Uterus (tissue), 4 donors: Measurements from ENCODE around the gene NPHP4. TPM values are rescaled to one million over a fixed set of nuclear protein-coding genes. Genes with fewer than 3 reads are reported as not detected.

Experiments
- DNase-seq, 2 donors: peaks; one replicate each; pipeline ENCODE4 v3.0.0-alpha.2; 2019 to 2020
- H3K27ac ChIP-seq, 2 donors: fragments of 200-600 bp; sonication (generic); 1 replicate in 1 of 2; 2 replicates in 1 of 2; pipeline ENCODE4 v1.5.1; 2016 to 2018
- H3K27me3 ChIP-seq, 2 donors: fragments of 200-600 bp; sonication (generic); one replicate each; pipeline ENCODE4 v1.5.1; 2018 to 2019; ENCODE audit warnings: control low read depth in 1 of 2
- H3K36me3 ChIP-seq, 2 donors: fragments of 200-600 bp; sonication (generic); one replicate each; pipeline ENCODE4 v1.5.1; 2019; ENCODE audit warnings: control low read depth in 1 of 2
- H3K4me1 ChIP-seq, 2 donors: fragments of 200-600 bp; sonication (generic); one replicate each; pipeline ENCODE4 v1.5.1; 2018 to 2019; ENCODE audit warnings: control low read depth in 1 of 2
- H3K4me3 ChIP-seq, 2 donors: fragments of 200-600 bp; sonication (generic); 1 replicate in 1 of 2; 2 replicates in 1 of 2; pipeline ENCODE4 v1.5.1; 2018 to 2019; ENCODE audit warnings: mild to moderate bottlenecking in 1 of 2
- H3K9me3 ChIP-seq, 2 donors: fragments of 200-600 bp; sonication (generic); one replicate each; pipeline ENCODE4 v1.5.1; 2019; ENCODE audit warnings: control low read depth in 1 of 2
- CTCF ChIP-seq, 4 experiments: fragments of 200-600 bp in 2 of 4; fragments of 450-650 bp in 2 of 4; sonication (generic) in 2 of 4; IDR thresholded peaks; one replicate each; pipeline ENCODE4 v1.5.1; 2016 to 2019; ENCODE audit warnings: antibody characterized with exemption in 4 of 4, mild to moderate bottlenecking in 2 of 4, moderate library complexity in 1 of 4
- POLR2A ChIP-seq, 2 donors: fragments of 450-650 bp; IDR thresholded peaks; one replicate each; pipeline ENCODE4 v1.6.1; 2016; ENCODE audit warnings: antibody characterized with exemption in 2 of 2, mild to moderate bottlenecking in 1 of 2, moderate library complexity in 1 of 2
- intact Hi-C: fragments of 100-400 bp; cut with DNase I; formaldehyde crosslinking; loops from one replicate; pipeline ENCODE4 v1.15.1; 2023; ENCODE audit warnings: low total_unique reads
- total RNA-seq, 4 donors: library from RNA; depleted of rRNA in 3 of 4; stranded (reverse); fragments of >200 nt in 3 of 4; gene quantifications; one replicate each; pipeline versions ENCODE4 v1.1.0 to v1.2.4, GENCODE V29; 2014 to 2023
- donor health status: DM: yes; HTN: yes; CAD: no.

Gene NPHP4
- total RNA-seq, 4 donors from 2014 or later, result 1.3 to 16.2 (median 7.0) TPM

DNA sequence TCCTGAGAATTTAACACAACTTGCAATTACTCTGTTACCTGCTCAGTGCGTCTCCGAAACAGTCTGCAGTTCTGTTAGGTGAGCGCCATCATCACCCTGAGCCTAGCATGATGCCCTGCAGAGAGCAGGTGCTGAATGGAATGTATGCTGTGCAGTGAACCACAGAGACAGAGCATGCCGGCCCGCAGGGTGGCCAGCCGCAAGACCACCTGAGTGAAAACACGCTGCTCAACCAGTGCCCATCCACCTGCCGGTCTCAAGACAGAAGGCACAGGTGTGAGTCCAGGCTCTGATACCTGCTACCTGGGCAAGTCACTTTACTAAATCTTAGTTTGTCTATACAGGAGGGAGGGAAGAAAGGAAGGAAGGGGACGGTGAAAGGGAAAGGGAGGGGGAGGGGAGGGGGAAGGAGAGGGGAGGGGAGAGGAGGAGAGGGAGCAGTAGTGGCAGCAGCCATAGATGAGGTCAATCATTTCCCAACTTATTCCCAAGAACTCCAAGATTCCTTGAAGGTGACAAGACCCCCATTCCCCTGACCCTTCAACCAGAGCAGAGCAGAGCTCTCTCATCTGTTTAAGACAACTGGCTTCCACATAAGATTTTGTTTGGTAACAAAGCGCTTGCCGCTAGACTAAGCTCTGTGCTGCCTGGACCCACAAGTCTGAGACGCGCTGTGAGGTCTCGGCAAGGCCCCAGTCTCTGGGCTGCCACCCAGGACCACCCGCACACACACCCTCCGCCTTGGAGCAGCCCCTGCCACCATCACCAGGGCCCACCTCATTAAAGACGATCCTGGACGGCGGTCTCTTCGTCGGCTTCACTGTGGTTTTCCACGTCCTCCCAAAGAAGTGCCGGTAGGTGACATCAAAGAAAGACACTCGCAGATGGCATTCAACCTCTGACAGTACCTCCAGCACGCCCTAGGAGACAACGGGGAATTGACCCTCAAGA is 14.5 kb downstream of the NPHP4 start:
- intact Hi-C loops, result no loop called here
- no peak for DNase-seq
- Histone ChIP-seq H3K4me3 (no peak overlapping the region), H3K4me1 (no peaks in the 10 kb centered on the region), H3K27me3 (no peaks in the 10 kb centered on the region), H3K9me3 (no peaks in the 10 kb centered on the region), H3K36me3 (no peaks in the 10 kb centered on the region), H3K27ac (no peak overlapping the region)
- TF ChIP-seq CTCF (IDR thresholded peaks at IDR 0.05) (no peak), POLR2A (IDR thresholded peaks at IDR 0.05) (no peak)

GRCh38 chr1:5976726-5977493 is 15.3 kb downstream of the NPHP4 start:
- H3K4me1 ChIP-seq, result no peaks in the 10 kb centered on the region
- intact Hi-C loops, result no loop called here
- no peaks in the 10 kb centered on the region for H3K9me3 ChIP-seq
- H3K36me3 ChIP-seq, result no peaks in the 10 kb centered on the region
- no peak overlapping the region for H3K27ac ChIP-seq
- no peak for DNase-seq
- no peaks in the 10 kb centered on the region for H3K27me3 ChIP-seq
- H3K4me3 ChIP-seq, result no peak overlapping the region
- TF ChIP-seq CTCF (IDR thresholded peaks at IDR 0.05) (no peak), POLR2A (IDR thresholded peaks at IDR 0.05) (no peak)

- no peaks in the 10 kb centered on the region for H3K4me1 ChIP-seq
- H3K36me3 ChIP-seq, result no peaks in the 10 kb centered on the region
- TF ChIP-seq POLR2A (IDR thresholded peaks at IDR 0.05) (no peak), CTCF (IDR thresholded peaks at IDR 0.05) (no peak)
- H3K4me3 ChIP-seq, result no peak overlapping the region
- intact Hi-C loops, result no loop called here
- no peak overlapping the region for H3K27ac ChIP-seq
- no peaks in the 10 kb centered on the region for H3K27me3 ChIP-seq
- no peak for DNase-seq
- H3K9me3 ChIP-seq, result no peaks in the 10 kb centered on the region
These were observed 16.0 kb downstream of the NPHP4 start for GRCh38 chr1:5976231-5976630.

DNA sequence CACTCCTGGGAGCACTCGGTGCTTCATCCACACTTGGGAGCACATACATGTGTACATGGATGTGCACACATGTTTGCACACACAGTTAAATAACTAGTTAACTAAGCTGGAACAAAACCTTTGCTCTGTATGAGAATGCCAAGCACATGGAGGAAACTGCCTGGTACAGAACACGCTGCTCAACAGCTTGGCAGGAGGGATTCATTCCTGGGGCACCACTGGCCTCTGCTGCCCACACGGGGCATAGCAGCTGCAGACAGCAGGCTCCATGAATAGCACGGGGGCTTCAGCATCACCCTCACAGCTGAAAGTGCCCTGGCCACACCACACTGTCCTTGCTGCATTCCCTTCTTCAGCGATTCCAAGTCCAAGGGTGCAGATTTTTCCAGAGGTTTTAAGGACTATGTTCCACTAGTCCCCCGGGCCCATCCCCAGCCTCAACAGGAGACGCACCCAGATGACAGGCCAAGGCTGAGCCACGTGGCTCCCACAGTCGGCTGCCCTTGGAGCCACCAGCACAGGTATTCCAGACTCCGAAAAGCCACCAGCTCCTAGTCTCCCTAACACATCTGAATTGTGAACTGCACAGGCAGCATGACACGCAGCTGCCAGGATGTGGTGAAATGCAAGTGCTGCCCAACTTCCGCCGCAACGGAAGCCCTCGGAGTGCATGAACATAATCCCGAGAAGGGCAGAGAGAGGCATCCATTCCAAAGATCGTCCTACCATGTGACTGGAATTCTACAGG is 16.9 kb downstream of the NPHP4 start:
- Histone ChIP-seq H3K4me3 (no peak overlapping the region), H3K27ac (no peak overlapping the region), H3K9me3 (no peaks in the 10 kb centered on the region), H3K4me1 (no peaks in the 10 kb centered on the region), H3K27me3 (no peaks in the 10 kb centered on the region), H3K36me3 (no peaks in the 10 kb centered on the region)
- peak in 2 of 4 experiments; percentile 31 to 47 for TF ChIP-seq CTCF (IDR thresholded peaks at IDR 0.05)
- TF ChIP-seq POLR2A (IDR thresholded peaks at IDR 0.05), result no peak
- DNase-seq, result no peak
- intact Hi-C loops, result no loop called here
